ENCODE data around the gene SUDS3. TPM values are rescaled to one million over a fixed set of nuclear protein-coding genes. Genes with fewer than 3 reads are reported as not detected.

SUDS3 gene
- polyA plus RNA-seq, 3 donors = 42.9 to 53.3 (median 49.4) TPM

Other genes starting within 250 kb of the SUDS3 start
- gene PEBP1, start 240.4 kb upstream of the SUDS3 start, polyA plus RNA-seq (ENCODE audit: insufficient read length in 3 of 3) = 100 to 1,000 TPM; 295 to 316 (median 310) TPM
- gene TAOK3, start 3.6 kb upstream of the SUDS3 start, polyA plus RNA-seq (ENCODE audit: insufficient read length in 3 of 3) = 10 to 100 TPM; 30.5 to 30.7 (median 30.5) TPM

Data from renal cortex interstitium (tissue), 3 donors.